GM19023 (cell line): ENCODE data around the gene UBTF.
A peak's percentile ranks its signal among the peaks of the same experiment; 100 is the strongest.

Source experiments
- ATAC-seq: cut with Tn5 transposase; IDR thresholded peaks from one replicate; pipeline ENCODE4 v1.9.1; 2021; ENCODE audit warnings: mild to moderate bottlenecking, moderate library complexity; ENCODE audit not compliant: unreplicated experiment

Gene UBTF

DNA sequence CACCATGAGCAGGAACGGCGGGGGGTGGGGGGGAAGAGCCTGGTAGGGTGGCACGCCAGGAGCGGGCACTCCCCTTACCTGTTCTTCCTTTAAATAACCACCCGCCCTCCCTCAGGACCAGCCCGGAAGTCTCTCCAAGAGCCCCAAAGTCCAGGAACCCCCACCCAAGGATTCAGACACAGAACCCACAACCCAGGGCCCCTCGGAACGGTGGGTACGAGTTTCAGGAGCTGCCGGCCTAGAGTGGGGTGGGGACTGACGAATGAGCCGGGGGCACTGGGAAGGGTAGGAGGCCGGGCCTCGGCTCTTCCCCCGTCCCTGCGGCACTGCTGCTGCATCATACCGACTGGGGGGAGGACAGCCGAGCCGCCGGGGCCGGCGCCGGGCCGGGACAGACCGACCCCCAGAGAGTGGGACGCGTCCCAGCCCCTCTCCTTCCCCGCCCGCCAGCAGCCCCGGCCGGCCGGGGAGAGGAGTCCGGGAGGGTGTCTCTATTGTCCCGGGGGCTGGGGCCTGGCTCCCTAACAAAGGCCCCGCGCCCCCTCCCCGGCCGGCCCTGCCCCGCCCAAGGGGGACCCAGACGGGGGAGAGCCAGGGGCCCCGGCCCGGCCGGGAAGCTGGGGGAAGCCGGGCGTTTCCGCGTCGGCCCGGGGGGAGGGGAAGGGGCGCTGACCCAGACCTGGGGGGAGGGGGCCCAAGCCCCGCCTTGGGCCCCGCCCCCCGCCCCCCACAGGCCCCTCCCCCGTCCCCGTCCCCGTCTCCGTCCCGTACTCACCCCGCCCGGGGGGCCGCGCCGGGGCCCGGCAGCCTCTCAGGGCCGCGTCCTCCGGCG lies 20.5 kb downstream of the UBTF start:
- peak; percentile 27 for ATAC-seq

DNA sequence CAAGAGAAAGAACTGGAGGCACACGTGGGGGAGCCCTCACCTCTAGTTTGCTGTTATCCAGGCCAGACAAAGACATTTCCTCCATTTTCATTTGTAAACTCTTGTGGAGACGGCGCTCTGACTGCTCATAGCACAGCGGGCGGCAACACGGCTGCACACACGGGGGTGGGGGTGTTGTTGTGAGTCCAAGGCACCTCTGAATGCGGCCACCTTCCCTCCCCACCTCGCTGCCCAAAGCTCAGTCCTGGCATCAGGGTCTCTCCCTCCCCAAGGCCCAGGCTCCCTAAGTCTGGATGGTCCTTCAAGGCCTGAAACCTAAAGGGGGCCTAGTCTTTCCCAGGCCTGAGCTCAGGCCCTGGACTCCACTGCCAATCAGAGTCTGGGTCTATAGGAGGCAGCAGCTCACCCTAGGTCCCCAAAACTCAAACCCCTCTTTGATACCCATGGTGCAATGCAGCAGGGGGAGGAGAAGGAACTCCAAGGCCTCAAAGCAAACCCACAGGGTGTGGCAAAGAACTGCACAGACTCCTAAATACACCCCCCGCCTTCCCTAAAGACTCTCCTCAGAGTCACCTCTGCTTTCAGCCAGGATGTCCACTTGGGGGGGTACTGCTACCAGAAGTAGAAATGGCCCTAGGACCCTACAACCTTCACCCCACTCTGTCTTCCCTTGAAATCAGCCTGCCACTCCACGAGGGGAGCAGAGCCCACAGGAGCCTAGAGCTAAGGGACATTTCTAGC lies 21.3 kb downstream of the UBTF start:
- ATAC-seq, result no peak

DNA sequence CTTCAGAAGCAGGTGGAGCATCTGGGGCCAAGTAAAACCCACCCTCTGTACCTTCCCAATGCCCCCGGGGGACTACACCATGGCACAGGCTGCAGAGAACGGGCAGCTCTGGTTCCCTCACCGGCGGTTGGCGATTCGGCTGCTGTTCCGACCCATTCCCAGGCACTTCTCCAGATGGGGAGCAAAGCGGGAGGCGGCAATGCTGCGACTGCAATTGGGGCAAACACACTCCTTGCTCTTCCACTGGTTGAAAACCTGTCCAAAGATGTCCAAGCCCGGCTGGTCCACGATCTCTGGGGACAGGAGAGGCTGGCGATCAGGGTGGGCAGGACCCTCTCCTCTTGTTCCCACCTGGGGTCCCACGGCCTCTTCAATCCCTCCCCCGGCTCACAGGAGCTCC lies 22.4 kb downstream of the UBTF start:
- ATAC-seq, result no peak

DNA sequence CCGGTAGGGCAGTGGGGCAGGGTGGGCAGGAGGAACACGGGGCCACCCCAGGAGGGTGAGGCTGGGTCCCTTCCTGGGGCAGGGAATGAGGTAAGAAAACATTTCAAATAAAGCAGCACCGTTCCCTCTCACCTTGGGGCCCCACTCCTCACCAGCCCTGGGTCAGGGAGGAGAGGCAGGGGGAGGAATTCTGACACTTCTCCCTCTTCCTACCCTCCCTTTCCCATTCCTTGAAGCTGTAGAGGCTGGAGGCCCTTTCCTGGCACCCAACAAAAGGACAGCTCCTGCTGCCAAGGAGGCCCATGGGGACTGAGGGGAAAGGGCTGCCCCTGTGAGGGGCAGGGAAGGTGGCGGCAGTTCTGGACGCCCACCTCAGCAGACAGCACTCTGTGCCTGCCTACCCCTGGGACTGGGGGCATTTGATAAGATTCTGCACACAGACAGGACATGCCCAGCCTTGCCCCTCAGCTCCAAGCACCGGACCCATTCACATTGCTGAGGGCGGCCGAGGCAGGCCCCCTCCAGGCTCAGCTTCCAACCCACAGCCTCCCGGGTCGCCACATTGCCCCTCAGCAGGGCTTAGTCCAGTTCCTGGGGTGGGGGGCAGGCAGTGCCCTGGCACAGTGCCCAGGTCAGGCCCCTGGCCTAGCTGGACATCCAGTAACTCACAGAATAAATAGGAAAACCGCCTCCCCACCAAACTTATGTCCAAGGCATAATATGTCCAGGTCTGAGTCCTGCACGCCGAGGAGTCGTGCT lies 26.0 kb downstream of the UBTF start:
- ATAC-seq, result no peak

DNA sequence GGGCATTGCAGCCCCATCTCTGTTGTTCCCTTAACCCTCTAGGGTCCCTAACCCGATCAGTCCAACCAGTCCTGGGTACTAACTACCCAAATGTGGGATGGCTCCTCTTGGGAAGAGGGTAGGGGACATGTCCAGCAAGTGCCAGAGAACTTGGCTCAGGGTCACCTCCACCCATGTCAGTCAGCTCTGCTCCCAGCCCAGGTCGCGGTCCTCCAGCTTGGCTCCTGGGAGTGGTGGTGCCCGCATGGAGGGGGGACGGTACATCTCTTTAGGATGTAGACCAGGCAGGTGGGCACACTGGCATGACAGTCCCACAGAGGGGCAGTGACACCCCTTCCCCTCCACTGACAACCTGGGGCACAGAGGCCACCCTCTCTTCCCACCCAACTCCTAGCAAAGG lies 26.7 kb downstream of the UBTF start:
- ATAC-seq, result no peak

DNA sequence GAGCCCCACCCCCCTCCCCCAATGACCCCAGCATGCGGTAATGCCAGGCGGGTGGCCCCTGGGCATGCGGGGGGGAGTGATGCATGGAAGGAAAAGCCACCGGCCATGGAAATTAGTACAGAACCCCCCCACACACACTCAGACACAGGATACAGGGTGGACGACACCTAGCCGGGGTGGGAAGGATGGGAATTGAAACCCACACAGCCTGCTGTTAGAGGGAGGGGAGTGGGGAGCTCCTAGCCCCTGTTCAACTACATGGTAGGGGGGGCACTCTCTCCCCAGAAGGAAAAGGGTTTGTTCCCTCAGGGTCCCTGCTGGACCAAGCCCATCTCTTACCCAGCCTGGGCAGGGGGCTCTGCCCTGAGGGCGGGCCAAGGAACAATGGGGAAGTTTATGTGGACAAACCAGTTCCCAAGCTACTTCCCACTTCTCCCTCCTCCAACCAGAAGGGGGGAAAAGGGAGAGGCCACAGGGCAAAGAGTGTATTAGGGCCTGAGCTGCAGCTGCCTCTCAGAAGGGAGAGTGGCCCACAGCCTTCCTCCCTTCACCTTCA lies 27.5 kb downstream of the UBTF start:
- ATAC-seq, result no peak

DNA sequence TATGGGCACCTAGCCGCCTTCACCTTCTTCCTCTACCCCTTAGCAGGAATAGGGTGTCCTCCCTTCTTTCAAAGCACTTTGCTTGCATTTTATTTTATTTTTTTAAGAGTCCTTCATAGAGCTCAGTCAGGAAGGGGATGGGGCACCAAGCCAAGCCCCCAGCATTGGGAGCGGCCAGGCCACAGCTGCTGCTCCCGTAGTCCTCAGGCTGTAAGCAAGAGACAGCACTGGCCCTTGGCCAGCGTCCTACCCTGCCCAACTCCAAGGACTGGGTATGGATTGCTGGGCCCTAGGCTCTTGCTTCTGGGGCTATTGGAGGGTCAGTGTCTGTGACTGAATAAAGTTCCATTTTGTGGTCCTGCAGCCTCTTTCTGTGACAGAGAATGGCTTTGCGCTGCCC lies 28.1 kb downstream of the UBTF start:
- no peak for ATAC-seq

DNA sequence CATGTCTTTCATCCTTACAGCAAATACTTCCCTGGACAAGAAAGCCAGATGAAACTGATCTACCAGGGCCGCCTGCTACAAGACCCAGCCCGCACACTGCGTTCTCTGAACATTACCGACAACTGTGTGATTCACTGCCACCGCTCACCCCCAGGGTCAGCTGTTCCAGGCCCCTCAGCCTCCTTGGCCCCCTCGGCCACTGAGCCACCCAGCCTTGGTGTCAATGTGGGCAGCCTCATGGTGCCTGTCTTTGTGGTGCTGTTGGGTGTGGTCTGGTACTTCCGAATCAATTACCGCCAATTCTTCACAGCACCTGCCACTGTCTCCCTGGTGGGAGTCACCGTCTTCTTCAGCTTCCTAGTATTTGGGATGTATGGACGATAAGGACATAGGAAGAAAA lies 29.0 kb downstream of the UBTF start:
- ATAC-seq, result no peak

DNA sequence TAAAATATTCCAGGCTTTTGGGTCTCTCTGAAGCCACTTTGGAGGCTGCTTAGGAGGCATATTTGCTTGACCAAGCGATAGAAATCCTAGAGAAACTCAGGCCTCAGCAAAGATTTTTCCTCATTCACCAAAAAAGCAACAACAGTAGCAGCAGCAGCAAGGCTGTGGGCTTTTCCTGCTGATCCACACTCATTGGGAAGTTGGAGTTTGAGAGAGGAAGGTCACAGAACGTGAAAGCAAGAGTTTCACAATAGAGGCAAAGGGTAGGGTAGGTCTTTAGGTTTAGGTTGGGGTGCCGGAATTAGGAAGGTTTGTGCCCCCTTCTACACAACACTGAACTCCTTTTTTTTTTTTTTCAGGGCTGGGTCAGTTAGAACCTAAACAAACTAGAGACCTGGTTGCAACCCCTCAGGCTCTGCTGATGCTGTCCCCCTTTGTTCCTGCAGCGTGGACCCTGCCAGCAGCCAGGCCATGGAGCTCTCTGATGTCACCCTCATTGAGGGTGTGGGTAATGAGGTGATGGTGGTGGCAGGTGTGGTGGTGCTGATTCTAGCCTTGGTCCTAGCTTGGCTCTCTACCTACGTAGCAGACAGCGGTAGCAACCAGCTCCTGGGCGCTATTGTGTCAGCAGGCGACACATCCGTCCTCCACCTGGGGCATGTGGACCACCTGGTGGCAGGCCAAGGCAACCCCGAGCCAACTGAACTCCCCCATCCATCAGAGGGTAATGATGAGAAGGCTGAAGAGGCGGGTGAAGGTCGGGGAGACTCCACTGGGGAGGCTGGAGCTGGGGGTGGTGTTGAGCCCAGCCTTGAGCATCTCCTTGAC lies 30.7 kb downstream of the UBTF start:
- no peak for ATAC-seq

DNA sequence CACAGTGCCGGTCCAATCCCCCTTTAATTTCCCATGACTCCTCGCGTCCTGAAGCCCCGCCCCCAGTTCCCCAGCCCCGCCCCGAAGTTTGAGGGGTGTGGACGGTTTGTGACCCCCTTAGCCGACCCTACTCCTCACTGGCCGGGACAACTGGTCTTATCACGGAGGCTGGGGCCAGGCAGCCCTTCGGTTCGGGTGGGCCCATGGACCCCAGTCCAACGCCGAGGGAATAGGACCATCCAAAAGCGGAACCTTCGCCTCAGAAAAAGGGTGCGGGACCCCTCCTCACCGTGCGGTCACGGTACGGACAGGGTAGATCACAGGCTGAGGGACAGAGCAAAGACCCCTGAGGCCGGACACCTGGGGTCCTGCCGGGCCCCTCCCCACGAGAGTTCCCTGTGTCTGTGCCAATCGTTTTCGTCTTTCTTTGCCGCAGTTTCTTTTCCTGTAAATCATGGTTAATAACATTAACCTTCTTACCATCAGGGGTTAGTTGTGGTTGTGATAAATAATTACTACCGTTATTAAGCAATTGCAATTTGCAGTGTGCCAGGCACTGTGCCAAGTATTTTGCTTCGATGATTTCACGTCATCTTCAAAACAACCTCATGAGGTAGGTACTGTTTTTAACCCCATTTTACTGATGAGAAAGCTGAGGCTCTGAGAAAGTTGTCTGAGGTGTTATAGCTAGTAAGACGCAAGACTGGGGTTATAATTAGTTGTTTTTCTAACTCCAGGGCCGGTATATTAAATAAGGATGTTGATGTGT lies 32.2 kb downstream of the UBTF start:
- ATAC-seq, result peak; percentile 57

DNA sequence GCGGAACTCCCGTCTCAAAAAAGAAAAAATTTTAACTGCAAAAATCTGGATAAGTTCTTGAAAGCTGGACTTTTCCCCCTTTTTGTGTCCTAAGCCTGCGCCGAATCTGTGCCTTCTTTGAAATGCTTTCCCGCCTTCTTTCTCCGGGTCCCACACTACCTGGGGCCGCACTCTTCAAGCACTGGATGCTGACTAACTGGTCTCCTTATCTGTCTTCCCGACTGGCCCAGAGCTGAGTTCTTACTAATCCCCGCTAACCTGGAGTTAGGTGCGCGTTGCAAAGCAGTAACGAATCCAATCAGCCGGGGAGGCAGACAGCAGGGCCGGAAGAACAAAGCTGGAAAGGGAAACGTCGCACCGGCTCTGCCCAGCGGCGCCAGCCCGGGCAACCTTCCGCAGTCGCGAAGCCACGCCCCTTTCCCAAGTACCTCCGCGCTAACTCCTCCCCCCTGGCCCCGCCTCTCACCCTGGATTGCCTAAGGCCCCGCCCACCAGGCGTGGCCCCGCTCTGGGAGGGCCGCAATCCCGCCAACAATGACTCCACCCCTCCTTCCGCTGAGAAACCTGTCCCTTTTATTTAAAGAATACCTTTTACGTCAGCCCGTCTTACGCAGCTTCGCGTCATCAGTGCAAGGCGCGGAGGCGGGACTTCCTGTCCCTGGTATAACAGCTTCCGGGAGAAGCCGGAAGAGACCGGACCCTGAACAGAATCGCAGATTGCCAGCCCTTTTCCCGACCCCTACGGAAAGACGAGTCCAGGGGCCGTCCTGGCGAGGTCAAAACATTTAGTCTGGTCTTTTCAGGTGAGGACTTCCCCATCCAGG lies 33.0 kb downstream of the UBTF start, which contains the start of gene TMUB2:
Gene TMUB2, plus strand, starts transcription at position 666 of the 824 bp plus-strand sequence. CDS start 737 bp downstream, outside the sequence.
- ATAC-seq, result peak; percentile 88

DNA sequence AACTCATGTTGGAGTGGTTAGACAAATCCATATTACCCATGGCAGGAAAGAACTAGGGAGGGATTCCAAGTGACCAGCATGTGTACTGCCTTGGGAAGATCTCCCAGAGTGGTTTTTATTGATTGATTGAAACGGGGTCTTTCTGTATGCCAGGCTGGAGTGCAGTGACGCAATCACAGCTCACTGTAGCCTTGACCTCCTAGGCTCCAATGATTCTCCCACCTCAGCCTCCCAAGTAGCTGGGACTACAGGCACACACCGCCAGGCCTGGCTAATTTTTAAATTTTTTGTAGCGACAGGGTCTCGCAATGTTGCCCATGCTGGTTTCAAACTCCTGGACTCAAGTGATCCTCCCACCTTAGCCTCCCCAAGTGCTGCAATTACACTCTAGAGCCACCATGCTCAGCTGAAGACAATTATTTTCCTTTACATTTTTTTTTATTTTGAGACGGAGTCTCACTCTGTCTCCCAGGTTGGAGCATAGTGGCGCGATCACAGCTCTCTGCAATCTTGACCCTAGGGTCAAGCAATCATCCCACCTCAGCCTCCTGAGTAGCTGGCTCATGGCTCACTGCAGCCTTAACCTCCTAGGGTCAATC lies 35.2 kb downstream of the UBTF start:
- ATAC-seq, result no peak

DNA sequence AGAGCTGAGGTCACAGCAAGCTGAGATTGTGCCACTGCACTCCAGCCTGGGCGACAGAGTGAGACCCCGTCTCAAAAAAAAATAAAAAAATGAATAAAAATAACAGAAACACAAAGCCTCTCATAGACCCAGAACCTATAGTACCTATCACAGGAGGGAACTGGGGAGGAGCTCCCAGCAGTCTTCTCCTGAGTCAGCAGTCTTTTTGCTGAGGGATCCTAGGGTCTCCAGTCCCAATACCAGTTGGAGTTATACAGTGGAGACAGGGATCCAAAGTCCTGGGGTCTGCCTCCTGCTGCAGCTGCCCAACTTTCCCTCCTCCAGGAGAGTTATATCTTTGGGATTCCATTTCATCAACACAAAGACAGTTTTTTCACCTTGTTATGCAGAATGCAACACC lies 36.5 kb downstream of the UBTF start:
- ATAC-seq, result no peak

DNA sequence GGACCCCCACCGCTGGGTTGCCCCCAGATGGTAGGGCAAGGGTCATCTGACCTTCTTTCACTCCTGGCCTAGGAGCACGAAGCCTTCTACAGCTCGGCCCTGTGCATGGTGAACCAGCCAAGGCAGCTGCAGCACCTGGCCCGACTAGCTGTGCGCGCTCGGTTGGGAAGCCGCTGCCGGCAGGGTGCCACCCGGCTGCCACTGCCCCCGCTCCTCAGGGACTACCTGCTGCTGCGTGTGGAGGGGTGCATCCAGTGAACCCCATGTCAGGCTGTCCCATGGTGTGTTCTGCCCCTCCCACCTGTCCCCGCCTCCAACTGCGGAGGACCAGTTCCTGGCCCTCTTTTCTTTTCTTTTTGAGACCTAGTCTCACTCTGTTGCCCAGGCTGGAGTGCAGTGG lies 41.3 kb downstream of the UBTF start:
- no peak for ATAC-seq

DNA sequence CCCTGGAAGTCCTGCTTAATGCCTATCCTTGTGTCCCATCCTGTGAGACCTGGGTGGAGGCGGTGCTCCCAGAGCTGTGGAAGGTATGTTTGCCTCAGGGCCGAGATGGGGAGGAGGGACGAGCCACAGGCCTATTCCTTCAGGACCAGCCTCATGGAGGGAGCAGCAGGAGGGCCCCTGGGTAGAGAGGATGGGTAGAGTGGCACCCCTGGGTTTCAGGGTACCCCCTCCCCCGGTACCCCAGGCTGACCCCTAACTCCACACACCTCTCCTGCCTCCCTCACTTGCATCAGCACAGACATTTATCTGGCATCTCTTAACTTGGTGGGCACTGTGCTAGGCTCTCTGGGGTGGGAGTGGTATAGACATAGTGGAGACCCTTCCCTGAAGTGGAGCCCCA lies 41.8 kb downstream of the UBTF start:
- no peak for ATAC-seq

DNA sequence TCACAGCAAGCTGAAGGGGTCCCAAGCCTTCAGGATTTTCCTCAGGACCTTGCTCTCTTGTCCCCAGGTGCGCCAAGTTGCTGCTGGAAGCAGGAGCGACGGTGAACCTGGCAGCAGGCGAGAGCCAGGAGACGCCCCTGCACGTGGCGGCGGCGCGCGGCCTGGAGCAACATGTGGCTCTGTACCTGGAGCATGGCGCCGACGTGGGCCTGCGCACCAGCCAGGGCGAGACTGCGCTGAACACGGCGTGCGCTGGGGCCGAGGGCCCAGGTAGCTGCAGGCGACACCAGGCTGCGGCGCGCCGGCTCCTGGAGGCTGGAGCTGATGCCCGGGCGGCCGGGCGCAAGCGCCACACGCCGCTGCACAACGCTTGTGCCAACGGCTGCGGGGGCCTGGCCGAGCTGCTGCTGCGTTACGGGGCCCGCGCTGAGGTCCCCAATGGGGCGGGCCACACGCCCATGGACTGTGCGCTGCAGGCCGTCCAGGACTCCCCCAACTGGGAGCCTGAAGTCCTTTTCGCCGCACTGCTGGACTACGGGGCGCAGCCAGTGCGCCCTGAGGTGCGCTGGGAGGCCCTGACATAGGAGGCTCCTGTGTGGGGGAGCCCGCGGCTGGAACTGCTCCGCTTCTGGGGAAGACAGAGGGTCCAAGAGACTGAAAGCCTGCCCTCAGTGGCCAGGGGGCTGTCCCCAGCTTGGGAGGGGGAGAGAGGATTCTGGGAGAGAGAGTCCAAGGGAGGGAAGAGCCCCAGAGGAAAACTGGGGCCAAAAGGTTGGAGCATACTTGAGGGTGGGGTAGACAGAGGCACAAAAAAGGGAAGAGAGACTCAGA lies 42.6 kb downstream of the UBTF start:
- ATAC-seq, result no peak

DNA sequence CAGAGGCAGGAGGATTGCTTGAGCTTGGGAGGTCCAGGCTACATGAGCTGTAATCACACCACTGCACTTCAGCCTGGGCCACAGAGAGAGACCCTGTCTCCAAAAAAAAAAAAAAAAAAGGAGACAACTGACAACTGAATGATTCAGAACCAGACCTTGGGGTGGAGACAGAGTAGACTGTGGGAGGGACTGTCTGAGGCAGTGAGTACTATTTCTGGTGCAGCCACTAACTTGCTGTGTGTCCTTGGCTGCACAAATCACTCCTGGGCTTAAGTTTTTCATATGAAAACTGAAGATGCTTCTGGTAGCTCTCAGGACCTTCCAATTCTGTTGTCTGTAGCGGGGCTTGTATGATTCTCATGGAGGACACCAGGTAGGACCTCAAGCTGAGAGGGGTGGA lies 43.2 kb downstream of the UBTF start:
- ATAC-seq, result no peak
